Measurements from ENCODE around the gene AGBL4.

The AGBL4 gene

GRCh38 chr1:48676376-48676775 lies 1347.4 kb downstream of the AGBL4 start:
- DNase-seq, result no peak

GRCh38 chr1:48675251-48675650 lies 1348.5 kb downstream of the AGBL4 start:
- no peak for DNase-seq

GRCh38 chr1:48674641-48675040 lies 1349.1 kb downstream of the AGBL4 start:
- DNase-seq, result no peak

GRCh38 chr1:48673332-48674105 lies 1350.2 kb downstream of the AGBL4 start:
- no peak for DNase-seq

- no peak for DNase-seq
Measured at GRCh38 chr1:48671578-48671977, 1352.2 kb downstream of the AGBL4 start.

- DNase-seq, result no peak
Measured at GRCh38 chr1:48670234-48671020, 1353.3 kb downstream of the AGBL4 start.

- DNase-seq, result no peak
Measured at GRCh38 chr1:48668339-48668738, 1355.4 kb downstream of the AGBL4 start.

GRCh38 chr1:48667782-48668181 lies 1356.0 kb downstream of the AGBL4 start:
- no peak for DNase-seq

- DNase-seq, result no peak
Measured at GRCh38 chr1:48665708-48666407, 1357.9 kb downstream of the AGBL4 start.

GRCh38 chr1:48661726-48662463 lies 1361.9 kb downstream of the AGBL4 start:
- peak; percentile 83 for DNase-seq

GRCh38 chr1:48659801-48660200 lies 1364.0 kb downstream of the AGBL4 start:
- no peak for DNase-seq

GRCh38 chr1:48657413-48657812 lies 1366.3 kb downstream of the AGBL4 start:
- DNase-seq, result no peak

- no peak for DNase-seq
Measured at GRCh38 chr1:48654606-48655210, 1369.0 kb downstream of the AGBL4 start.

GRCh38 chr1:48652334-48652733 lies 1371.4 kb downstream of the AGBL4 start:
- no peak for DNase-seq

GRCh38 chr1:48649880-48650279 lies 1373.9 kb downstream of the AGBL4 start:
- DNase-seq, result no peak

GRCh38 chr1:48645883-48646282 lies 1377.9 kb downstream of the AGBL4 start:
- DNase-seq, result no peak

GRCh38 chr1:48644905-48645605 lies 1378.7 kb downstream of the AGBL4 start:
- DNase-seq, result peak; percentile 39

- no peak for DNase-seq
Measured at GRCh38 chr1:48644190-48644900, 1379.4 kb downstream of the AGBL4 start.

- DNase-seq, result no peak
Measured at GRCh38 chr1:48643193-48643592, 1380.6 kb downstream of the AGBL4 start.

- DNase-seq, result no peak
Measured at GRCh38 chr1:48640836-48641492, 1382.8 kb downstream of the AGBL4 start.

GRCh38 chr1:48629867-48630266 lies 1393.9 kb downstream of the AGBL4 start:
- DNase-seq, result no peak

Measured in NCI-H1694 treated with DMSO at 0.1 percent for 48 hours (cell line).